SK-MEL-5 (cell line): ENCODE measurements around the gene EYA2. TPM values are rescaled to one million over a fixed set of nuclear protein-coding genes. Genes with fewer than 3 reads are reported as not detected.

Experiments
- DNase-seq: peaks from one replicate; pipeline ENCODE4 v3.0.0-alpha.2; 2016; ENCODE audit warnings: low read depth, low spot score
- in situ Hi-C: cut with HindIII; loops from 2 replicates; pipeline ENCODE4 v1.10.0; 2016; ENCODE audit warnings: low sequenced_read_pairs, high pct_unique_total_duplicates, low pct_unique_long_range_greater_than_20kb
- total RNA-seq: library from RNA; depleted of rRNA; stranded (reverse); fragments of >200 nt; shearing (Covaris generic); gene quantifications from 2 replicates; pipeline ENCODE4 v1.2.3, GENCODE V29; 2014

EYA2 gene
- total RNA-seq, 1 experiment from 2014 or later, result not detected

DNA sequence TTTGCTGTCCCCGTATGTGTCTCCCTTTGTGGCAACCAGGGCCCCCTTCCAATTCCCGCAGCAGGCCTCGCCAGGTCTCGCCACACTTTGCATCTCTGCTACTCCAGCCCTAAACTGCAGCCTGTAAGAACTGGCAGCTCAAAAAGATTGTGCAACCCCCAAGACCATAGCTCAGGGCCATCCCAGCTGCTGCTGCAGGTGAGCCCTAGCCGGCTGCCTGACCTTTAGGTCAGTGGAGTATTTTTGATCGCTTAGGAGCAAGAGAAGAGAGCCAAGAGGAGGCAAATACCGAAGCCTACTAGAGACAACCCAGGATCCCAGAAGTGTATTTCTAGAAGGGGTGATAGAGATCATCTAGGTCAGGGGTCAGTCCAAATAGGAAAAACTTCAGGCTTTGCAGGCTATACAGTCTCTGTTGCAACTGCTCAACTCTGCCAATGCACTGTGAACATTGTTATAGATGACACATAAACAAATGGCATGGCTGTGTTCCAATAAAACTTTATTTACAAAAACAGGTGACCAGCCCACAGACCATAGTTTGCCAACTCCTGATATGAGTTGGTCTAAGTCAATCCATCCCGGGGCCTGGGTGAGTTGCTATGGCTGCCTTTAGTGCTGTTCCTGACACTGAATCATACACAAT, 138.4 kb downstream of the EYA2 start:
- in situ Hi-C loops, result no loop called here
- DNase-seq, result no peak

DNA sequence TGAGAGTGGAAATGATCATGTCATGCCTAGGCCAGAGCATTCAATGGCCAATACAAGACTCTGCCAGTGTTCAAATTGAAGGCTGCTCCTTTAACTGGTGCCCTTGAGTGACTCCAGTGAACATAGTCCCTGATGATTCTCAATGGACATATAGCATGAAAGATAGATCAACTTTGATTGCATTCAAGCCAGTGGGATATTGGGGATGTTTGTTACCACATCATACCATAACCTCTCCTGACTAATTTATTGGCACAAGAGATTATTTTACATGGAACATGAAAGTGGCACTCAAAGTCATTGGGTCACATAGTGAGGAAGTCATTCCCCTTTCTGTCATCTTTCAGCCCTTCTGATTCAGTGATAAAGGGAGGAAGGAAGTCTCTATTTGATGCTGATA, 139.0 kb downstream of the EYA2 start:
- in situ Hi-C loops, result no loop called here
- DNase-seq, result no peak

GRCh38 chr20:47035026-47035590, 140.5 kb downstream of the EYA2 start:
- in situ Hi-C loops, result no loop called here
- DNase-seq, result no peak

- in situ Hi-C loops, result no loop called here
- no peak for DNase-seq
Measured at GRCh38 chr20:47036091-47036870, 141.6 kb downstream of the EYA2 start.

GRCh38 chr20:47038566-47039560, 144.2 kb downstream of the EYA2 start:
- DNase-seq, result no peak
- in situ Hi-C loops, result no loop called here

DNA sequence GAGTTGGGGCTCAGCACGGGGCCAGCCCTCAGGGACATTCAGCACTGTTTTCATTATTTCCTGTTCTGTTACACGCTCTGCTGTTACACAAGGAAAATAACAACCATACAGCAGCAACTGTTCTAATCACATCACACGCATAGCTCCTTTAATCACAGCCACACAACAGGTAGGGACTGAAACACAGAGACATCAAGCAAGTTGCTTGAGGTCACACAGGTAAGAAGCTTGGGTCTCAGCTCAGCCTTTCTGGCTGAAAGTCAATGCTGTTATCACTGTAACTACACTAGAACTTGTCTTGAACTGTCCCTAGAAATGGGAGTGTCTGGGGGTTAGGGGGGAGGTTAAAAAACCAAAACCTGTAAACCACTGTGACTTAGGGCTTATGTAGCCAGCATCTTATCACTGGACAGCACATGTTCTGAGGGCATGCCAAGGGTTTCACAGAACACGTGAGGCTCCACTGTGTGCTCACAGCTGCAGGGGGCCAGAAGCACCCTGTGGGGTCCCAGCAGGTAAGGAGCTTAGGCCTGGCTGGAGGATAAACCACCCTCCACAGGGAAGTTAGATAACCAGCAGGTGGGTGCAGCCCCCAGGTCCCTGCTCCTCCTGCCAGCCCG, 146.0 kb downstream of the EYA2 start:
- in situ Hi-C loops, result no loop called here
- DNase-seq, result no peak

GRCh38 chr20:47041396-47041899, 146.8 kb downstream of the EYA2 start:
- in situ Hi-C loops, result no loop called here
- no peak for DNase-seq

DNA sequence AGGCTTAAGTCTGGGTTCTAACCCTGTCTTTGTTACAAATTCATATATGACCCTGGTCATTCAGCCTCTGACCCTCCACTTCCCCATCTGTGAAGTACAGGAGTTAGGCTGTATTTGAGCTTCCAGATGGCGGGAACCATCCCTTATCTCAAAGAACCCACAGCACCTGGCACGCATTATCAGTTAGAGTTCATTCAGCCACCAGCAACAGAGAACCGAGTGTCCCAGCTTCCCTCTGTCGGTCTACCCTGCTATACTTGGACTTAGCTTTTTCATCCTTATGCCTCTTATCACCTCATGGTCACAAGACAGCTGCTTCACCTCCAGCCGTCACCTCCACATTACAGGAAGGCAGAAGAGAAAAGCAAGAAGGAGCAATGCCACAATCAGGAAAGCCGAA, 147.8 kb downstream of the EYA2 start:
- DNase-seq, result no peak
- in situ Hi-C loops, result no loop called here

GRCh38 chr20:47043086-47043485, 148.4 kb downstream of the EYA2 start:
- in situ Hi-C loops, result no loop called here
- DNase-seq, result no peak

DNA sequence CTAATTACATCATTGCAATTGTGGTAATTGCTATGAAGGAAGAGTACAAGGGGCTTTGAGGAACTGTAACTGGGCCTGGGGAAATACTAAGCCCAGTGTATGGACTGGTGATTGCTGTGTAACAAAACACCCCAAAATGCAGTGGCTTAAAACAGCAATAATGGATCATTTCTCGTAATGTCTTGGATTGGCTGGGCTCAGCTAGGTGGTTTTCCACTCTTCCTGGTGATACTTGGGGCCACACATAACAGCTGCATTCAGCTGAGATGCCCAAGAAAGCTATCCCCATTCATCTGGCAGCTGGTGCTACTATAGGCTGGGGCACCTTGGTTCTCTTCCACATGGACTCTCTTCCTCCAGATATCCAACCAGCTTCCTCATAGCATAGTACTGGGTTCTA, 150.3 kb downstream of the EYA2 start:
- in situ Hi-C loops, result no loop called here
- DNase-seq, result no peak

- in situ Hi-C loops, result no loop called here
- no peak for DNase-seq
Measured at GRCh38 chr20:47048054-47048453, 153.4 kb downstream of the EYA2 start.

DNA sequence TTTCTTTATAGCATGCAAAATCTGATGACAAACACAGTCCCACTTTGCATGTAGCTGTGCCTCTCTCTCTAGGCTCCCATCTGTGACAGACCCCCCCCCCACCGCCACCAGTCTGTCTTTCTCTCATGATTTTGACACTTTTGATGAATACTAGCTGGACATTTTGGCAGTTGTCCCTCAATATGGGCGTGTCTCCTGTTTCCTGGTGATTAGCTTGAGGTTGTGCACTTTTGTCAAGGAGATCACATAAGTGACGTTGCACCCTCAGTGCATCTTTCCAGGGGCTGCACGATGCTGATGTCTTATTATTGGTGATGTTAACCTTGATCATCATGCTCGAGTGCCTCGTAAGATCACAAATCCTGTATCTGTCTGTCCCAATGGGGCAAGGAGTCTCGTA, 155.1 kb downstream of the EYA2 start:
- in situ Hi-C loops, result no loop called here
- no peak for DNase-seq

GRCh38 chr20:47050996-47051395, 156.4 kb downstream of the EYA2 start:
- in situ Hi-C loops, result no loop called here

DNA sequence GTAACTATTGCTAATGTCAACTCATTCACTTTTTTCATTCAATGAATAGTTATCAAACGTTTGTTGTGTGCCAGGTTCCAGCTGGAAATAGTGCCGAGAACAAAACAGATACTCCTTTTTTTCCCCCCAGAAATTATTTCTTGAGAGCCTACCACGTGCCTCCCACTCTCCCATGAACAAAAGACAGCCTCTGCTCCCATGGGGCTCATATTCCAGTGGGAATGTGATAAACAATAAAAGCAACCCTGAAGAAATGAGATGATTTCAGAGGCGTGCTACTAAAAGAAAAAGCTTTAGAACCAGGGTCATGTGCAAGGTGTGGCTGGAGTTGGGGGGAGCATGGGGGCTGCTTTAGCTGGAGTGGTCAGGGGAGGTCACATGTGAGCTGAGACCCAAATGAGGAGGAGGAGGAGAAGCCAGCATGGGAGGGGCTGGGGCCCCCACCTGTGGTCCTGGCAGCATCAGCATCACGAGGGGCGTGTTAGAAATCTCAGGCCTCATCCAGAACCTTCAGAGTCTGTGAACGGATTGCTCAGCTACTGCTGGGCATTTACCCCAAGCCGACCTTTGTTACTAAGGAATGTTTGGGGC, 157.4 kb downstream of the EYA2 start:
- in situ Hi-C loops, result no loop called here
- peak; percentile 74 for DNase-seq

More at GRCh38 chr20:47050996-47051395, 156.4 kb downstream of the EYA2 start:
- DNase-seq, result no peak

- in situ Hi-C loops, result no loop called here
- DNase-seq, result no peak
Measured at GRCh38 chr20:47054506-47054905, 159.9 kb downstream of the EYA2 start.

DNA sequence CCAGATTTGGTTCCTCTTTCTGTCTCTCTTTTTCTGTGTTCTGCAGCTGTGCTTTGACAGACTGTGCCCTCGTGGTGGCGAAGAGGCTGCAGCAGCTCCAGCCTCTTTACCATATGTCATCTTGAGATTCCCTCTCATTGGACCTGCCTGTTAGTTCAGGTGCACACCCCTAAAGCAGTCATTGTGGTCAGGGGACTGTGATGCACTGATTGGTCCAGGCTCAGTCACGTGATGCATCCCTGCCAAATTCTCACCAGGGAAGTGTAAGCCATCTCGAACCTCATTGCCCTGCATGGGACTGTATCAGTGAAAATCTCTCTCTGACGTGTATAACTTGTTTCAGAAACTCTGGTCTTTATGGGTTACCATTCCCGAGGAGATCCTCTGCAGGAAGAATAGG, 160.3 kb downstream of the EYA2 start:
- peak; percentile 7 for DNase-seq
- in situ Hi-C loops, result no loop called here
